RWPE2 (cell line): Measurements from ENCODE around the gene MCHR2.

Source experiments
- ATAC-seq: fragments of 200-7000 bp; cut with Tn5 transposase; 3 replicates; pipeline ENCODE4 v1.9.1; 2021; ENCODE audit warnings: low read depth
- DNase-seq: peaks from one replicate; pipeline ENCODE4 v3.0.0-alpha.2; 2020; ENCODE audit warnings: low spot score
- H3K27ac ChIP-seq: fragments of 450-650 bp; 2 replicates; pipeline ENCODE4 v1.5.1; 2017; ENCODE audit warnings: mild to moderate bottlenecking; ENCODE audit not compliant: poor library complexity, severe bottlenecking
- H3K27me3 ChIP-seq: fragments of 250-450 bp; sonication (Bioruptor Pico); 2 replicates; pipeline ENCODE4 v1.5.1; 2021; ENCODE audit warnings: mild to moderate bottlenecking, moderate library complexity; ENCODE audit not compliant: insufficient read depth, poor library complexity, severe bottlenecking
- H3K36me3 ChIP-seq: fragments of 250-450 bp; sonication (Bioruptor Pico); 2 replicates; pipeline ENCODE4 v1.5.1; 2020; ENCODE audit warnings: low read depth, mild to moderate bottlenecking, moderate library complexity
- H3K4me1 ChIP-seq: fragments of 250-450 bp; sonication (Bioruptor Pico); 2 replicates; pipeline ENCODE4 v1.5.1; 2021; ENCODE audit warnings: mild to moderate bottlenecking, moderate library complexity; ENCODE audit not compliant: insufficient read depth, poor library complexity, severe bottlenecking
- H3K4me3 ChIP-seq: fragments of 250-450 bp; sonication (Bioruptor Pico); 2 replicates; pipeline ENCODE4 v1.5.1; 2021; ENCODE audit warnings: mild to moderate bottlenecking, moderate library complexity; ENCODE audit not compliant: severe bottlenecking
- H3K9me3 ChIP-seq: fragments of 250-450 bp; sonication (Bioruptor Pico); 2 replicates; pipeline ENCODE4 v1.5.1; 2021; ENCODE audit warnings: mild to moderate bottlenecking, moderate library complexity; ENCODE audit not compliant: severe bottlenecking
- TF ChIP-seq, protein P1 (sequence below): fragments of 450-650 bp; IDR thresholded peaks from one replicate; pipeline ENCODE4 v1.5.1; 2017; ENCODE audit warnings: mild to moderate bottlenecking, moderate library complexity; ENCODE audit not compliant: poor library complexity, severe bottlenecking

Gene MCHR2

DNA sequence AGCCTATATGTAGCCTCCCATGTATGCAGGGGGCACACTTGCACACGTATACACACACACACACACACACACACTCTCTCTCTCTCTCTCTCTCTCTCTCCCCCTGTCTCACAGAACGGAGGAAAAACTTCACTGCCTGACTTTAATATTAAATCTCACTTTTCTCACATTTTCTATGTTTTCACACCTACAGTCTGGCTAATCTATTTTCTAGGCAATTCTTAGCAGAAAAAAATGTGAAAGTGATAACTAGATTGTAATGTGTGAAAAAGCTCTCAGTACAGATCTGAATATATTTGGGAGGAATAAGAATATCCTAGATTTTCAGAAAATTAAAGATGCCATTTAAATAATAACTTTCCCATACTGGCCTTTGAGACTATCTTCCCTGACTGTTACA is 120.9 kb downstream of the MCHR2 start:
- H3K27ac ChIP-seq, result no peak overlapping the region
- TF ChIP-seq, protein P1, sequence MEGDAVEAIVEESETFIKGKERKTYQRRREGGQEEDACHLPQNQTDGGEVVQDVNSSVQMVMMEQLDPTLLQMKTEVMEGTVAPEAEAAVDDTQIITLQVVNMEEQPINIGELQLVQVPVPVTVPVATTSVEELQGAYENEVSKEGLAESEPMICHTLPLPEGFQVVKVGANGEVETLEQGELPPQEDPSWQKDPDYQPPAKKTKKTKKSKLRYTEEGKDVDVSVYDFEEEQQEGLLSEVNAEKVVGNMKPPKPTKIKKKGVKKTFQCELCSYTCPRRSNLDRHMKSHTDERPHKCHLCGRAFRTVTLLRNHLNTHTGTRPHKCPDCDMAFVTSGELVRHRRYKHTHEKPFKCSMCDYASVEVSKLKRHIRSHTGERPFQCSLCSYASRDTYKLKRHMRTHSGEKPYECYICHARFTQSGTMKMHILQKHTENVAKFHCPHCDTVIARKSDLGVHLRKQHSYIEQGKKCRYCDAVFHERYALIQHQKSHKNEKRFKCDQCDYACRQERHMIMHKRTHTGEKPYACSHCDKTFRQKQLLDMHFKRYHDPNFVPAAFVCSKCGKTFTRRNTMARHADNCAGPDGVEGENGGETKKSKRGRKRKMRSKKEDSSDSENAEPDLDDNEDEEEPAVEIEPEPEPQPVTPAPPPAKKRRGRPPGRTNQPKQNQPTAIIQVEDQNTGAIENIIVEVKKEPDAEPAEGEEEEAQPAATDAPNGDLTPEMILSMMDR, result no peak
- no peaks in the 10 kb centered on the region for H3K9me3 ChIP-seq
- DNase-seq (no peak), ATAC-seq (no peak)
- H3K4me1 ChIP-seq, result no peaks in the 10 kb centered on the region
- H3K4me3 ChIP-seq, result no peak overlapping the region
- H3K36me3 ChIP-seq, result no peaks in the 10 kb centered on the region
- H3K27me3 ChIP-seq, result peaks cover 6% of the 10 kb centered on the region

DNA sequence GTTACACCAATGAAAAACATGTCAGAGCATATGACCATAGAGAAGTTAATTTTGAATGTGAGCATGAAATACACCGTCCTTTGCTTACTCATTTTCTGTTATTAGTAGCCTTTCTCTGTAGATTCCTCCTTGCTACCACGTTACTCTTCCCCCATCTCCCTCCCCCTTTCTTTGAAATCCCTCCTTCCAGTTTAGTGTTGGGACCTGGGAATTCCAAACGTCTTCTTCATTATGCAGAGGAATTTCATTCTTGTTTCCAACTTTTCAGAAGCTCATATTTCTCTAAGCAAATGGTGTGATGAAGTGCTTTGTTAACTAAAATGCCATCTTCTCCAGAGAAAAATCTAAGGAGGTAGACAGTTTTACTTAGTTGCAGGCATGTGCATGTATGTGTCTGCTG is 122.4 kb downstream of the MCHR2 start:
- Histone ChIP-seq H3K9me3 (no peaks in the 10 kb centered on the region), H3K36me3 (no peaks in the 10 kb centered on the region), H3K4me3 (no peak overlapping the region), H3K27me3 (peaks cover 6% of the 10 kb centered on the region), H3K27ac (no peak overlapping the region), H3K4me1 (no peaks in the 10 kb centered on the region)
- TF ChIP-seq, protein P1, result no peak
- ATAC-seq (no peak), DNase-seq (no peak)
